ENCODE data around the gene BTF3. TPM values are rescaled to one million over a fixed set of nuclear protein-coding genes. Genes with fewer than 3 reads are reported as not detected.
A peak's percentile ranks its signal among the peaks of the same experiment; 100 is the strongest.

BTF3 gene
- total and polyA plus RNA-seq, 9 of the 15 experiments (the other 6 are each of a cell fraction or from before 2014, with no cell fraction given), result 534 to 1,637 (median 848) TPM

DNA sequence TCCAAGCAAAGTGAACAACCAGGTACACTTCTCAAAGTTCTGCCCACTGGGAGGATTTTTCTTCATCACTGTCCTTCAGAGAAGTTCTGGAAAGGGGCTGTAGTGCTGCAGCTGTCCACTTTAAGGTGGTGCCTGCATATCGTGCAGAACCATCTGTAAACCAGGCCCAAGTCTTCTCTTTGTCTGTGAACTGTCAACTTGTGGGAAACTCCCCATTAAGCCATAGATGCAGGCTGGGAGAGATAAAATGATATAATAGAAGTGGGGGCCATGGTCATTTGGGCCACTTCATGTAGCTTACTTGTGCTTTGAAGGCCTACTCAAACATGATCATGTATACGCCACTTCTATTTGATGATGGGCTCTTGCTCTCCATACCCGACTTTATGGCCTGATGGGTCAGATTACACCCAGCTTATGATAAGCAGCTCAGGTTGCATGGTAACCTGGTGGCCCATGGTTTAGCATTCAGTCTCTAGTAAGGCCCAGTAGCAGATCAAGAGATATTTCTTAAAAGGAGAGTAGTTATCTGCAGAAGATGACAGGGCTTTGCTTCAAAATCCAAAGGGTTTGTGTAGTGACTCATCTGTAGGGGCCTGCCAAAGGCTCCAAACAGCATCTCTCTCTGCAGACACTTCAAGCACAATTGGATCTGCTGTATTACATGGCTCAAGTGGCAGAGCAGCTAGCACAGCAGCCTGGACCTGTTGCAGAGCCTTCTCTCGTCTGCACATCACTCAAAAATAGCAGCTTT lies 15.7 kb upstream of the BTF3 start (continued):
- TF ChIP-seq PCBP2 (IDR thresholded peaks at IDR 0.05; ENCODE audit: low read depth, low read length, poor library complexity, severe bottlenecking) (no peak), PHB2 (IDR thresholded peaks at IDR 0.05; ENCODE audit: low read depth) (no peak), HDAC6 (IDR thresholded peaks at IDR 0.05; ENCODE audit: low read depth, low read length) (no peak), RB1 (IDR thresholded peaks at IDR 0.05; ENCODE audit: low read depth) (no peak), PML (IDR thresholded peaks at IDR 0.05; ENCODE audit: low read length) (0 out of 2 replicates have a peak, but pooled peaks have one; percentile 45), CREB1 (IDR thresholded peaks at IDR 0.05) (no peak), CREB1 (CRISPR knock-in tag; IDR thresholded peaks at IDR 0.05) (no peak), ATF1 (CRISPR knock-in tag; IDR thresholded peaks at IDR 0.05) (no peak), ATF1 (tag; IDR thresholded peaks at IDR 0.05) (peak; percentile 52; the same call in 1 of the 2 replicates), ARID1B (IDR thresholded peaks at IDR 0.05) (peak; percentile 76), ZC3H4 (CRISPR knock-in tag; IDR thresholded peaks at IDR 0.05; ENCODE audit: borderline replicate concordance) (no peak), ZFPM2 (CRISPR knock-in tag; IDR thresholded peaks at IDR 0.05) (no peak)
- TF ChIP-seq, protein P1, sequence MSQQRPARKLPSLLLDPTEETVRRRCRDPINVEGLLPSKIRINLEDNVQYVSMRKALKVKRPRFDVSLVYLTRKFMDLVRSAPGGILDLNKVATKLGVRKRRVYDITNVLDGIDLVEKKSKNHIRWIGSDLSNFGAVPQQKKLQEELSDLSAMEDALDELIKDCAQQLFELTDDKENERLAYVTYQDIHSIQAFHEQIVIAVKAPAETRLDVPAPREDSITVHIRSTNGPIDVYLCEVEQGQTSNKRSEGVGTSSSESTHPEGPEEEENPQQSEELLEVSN (IDR thresholded peaks at IDR 0.05; ENCODE audit: borderline replicate concordance in 1 of 2, extremely low read depth in 1 of 2, insufficient read depth in 1 of 2, insufficient read length in 1 of 2, low read depth in 1 of 2, low read length in 1 of 2, poor library complexity in 1 of 2, severe bottlenecking in 1 of 2), result no peak
- TF ChIP-seq, protein P2, sequence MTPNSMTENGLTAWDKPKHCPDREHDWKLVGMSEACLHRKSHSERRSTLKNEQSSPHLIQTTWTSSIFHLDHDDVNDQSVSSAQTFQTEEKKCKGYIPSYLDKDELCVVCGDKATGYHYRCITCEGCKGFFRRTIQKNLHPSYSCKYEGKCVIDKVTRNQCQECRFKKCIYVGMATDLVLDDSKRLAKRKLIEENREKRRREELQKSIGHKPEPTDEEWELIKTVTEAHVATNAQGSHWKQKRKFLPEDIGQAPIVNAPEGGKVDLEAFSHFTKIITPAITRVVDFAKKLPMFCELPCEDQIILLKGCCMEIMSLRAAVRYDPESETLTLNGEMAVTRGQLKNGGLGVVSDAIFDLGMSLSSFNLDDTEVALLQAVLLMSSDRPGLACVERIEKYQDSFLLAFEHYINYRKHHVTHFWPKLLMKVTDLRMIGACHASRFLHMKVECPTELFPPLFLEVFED (CRISPR knock-in tag; conservative IDR thresholded peaks at IDR 0.05), result no peak
- TF ChIP-seq, protein P3, sequence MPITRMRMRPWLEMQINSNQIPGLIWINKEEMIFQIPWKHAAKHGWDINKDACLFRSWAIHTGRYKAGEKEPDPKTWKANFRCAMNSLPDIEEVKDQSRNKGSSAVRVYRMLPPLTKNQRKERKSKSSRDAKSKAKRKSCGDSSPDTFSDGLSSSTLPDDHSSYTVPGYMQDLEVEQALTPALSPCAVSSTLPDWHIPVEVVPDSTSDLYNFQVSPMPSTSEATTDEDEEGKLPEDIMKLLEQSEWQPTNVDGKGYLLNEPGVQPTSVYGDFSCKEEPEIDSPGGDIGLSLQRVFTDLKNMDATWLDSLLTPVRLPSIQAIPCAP (CRISPR knock-in tag; IDR thresholded peaks at IDR 0.05; ENCODE audit: borderline replicate concordance), result no peak
- TF ChIP-seq, protein P4, sequence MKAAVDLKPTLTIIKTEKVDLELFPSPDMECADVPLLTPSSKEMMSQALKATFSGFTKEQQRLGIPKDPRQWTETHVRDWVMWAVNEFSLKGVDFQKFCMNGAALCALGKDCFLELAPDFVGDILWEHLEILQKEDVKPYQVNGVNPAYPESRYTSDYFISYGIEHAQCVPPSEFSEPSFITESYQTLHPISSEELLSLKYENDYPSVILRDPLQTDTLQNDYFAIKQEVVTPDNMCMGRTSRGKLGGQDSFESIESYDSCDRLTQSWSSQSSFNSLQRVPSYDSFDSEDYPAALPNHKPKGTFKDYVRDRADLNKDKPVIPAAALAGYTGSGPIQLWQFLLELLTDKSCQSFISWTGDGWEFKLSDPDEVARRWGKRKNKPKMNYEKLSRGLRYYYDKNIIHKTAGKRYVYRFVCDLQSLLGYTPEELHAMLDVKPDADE (conservative IDR thresholded peaks at IDR 0.05; ENCODE audit: control insufficient read depth, low read depth, low read length), result no peak
- TF ChIP-seq, protein P5, sequence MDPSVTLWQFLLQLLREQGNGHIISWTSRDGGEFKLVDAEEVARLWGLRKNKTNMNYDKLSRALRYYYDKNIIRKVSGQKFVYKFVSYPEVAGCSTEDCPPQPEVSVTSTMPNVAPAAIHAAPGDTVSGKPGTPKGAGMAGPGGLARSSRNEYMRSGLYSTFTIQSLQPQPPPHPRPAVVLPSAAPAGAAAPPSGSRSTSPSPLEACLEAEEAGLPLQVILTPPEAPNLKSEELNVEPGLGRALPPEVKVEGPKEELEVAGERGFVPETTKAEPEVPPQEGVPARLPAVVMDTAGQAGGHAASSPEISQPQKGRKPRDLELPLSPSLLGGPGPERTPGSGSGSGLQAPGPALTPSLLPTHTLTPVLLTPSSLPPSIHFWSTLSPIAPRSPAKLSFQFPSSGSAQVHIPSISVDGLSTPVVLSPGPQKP (CRISPR knock-in tag; IDR thresholded peaks at IDR 0.05), result no peak
- TF ChIP-seq, protein P6, sequence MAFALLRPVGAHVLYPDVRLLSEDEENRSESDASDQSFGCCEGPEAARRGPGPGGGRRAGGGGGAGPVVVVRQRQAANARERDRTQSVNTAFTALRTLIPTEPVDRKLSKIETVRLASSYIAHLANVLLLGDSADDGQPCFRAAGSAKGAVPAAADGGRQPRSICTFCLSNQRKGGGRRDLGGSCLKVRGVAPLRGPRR (CRISPR knock-in tag; IDR thresholded peaks at IDR 0.05), result no peak
- TF ChIP-seq, protein P7, sequence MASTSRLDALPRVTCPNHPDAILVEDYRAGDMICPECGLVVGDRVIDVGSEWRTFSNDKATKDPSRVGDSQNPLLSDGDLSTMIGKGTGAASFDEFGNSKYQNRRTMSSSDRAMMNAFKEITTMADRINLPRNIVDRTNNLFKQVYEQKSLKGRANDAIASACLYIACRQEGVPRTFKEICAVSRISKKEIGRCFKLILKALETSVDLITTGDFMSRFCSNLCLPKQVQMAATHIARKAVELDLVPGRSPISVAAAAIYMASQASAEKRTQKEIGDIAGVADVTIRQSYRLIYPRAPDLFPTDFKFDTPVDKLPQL (IDR thresholded peaks at IDR 0.05; ENCODE audit: extremely low read depth, insufficient read length), result no peak
- TF ChIP-seq, protein P8, sequence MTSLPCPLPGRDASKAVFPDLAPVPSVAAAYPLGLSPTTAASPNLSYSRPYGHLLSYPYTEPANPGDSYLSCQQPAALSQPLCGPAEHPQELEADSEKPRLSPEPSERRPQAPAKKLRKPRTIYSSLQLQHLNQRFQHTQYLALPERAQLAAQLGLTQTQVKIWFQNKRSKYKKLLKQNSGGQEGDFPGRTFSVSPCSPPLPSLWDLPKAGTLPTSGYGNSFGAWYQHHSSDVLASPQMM (CRISPR knock-in tag; IDR thresholded peaks at IDR 0.05), result no peak
